ENCODE results near the gene NECTIN3. TPM values are rescaled to one million over a fixed set of nuclear protein-coding genes. Genes with fewer than 3 reads are reported as not detected.

Gene NECTIN3
- polyA plus RNA-seq, 3 donors: not detected

- intact Hi-C loops (cut with micrococcal nuclease): no loop called here
- no peak overlapping the region for H2AFZ ChIP-seq (ENCODE audit: insufficient read depth, low read depth, low read length, poor library complexity, severe bottlenecking)
Measured at GRCh38 chr3:111218615-111219014, 147.0 kb downstream of the NECTIN3 start.

GRCh38 chr3:111227216-111227615, 155.6 kb downstream of the NECTIN3 start:
- intact Hi-C loops (cut with micrococcal nuclease): no loop called here
- no peaks in the 10 kb centered on the region for H3K27me3 Mint-ChIP-seq (ENCODE audit: low read depth in 3 of 3)

More at GRCh38 chr3:111218615-111219014, 147.0 kb downstream of the NECTIN3 start:
- WGBS (ENCODE audit: insufficient coverage): no CpG with 5 or more reads among the region's 1 CpG
- Mint-ChIP-seq H3K4me1 (no peaks in the 10 kb centered on the region), H3K36me3 (no peaks in the 10 kb centered on the region), H3K9me3 (peaks cover 0 to 5% (median under 1%) of the 10 kb centered on the region in 7 donors), H3K27me3 (ENCODE audit: low read depth in 3 of 3) (peaks cover 0 to 1% (median 0%) of the 10 kb centered on the region in 3 donors), H3K4me3 (no peak overlapping the region), H3K27ac (no peak overlapping the region)
- no peak for TF ChIP-seq CTCF (IDR thresholded peaks at IDR 0.05)
- no peak overlapping the region for H3K27ac ChIP-seq (ENCODE audit: low read depth in 1 of 2, low read length in 2 of 2)
- H3K36me3 ChIP-seq (replicated peaks in 1 of 2; ENCODE audit: control insufficient read depth in 1 of 2, insufficient read depth in 2 of 2, low read length in 2 of 2): no peaks in the 10 kb centered on the region
- no peaks in the 10 kb centered on the region for H4K20me1 ChIP-seq (ENCODE audit: insufficient read depth, low read length)
- H3K9ac ChIP-seq (ENCODE audit: insufficient read depth, low read length, poor library complexity, severe bottlenecking): no peak overlapping the region
- H3K79me2 ChIP-seq (ENCODE audit: insufficient read depth, low read length): no peaks in the 10 kb centered on the region
- H3K4me1 ChIP-seq (ENCODE audit: control insufficient read depth in 1 of 2, insufficient read depth in 2 of 2, low read length in 2 of 2): no peaks in the 10 kb centered on the region
- no peak for DNase-seq
- H3K4me3 ChIP-seq (replicated peaks in 1 of 3; ENCODE audit: low read depth in 2 of 3, low read length in 3 of 3): no peak overlapping the region
- H3K4me2 ChIP-seq (replicated peaks; ENCODE audit: extremely low read depth, low read length, poor library complexity, severe bottlenecking): no peak overlapping the region
- H3K9me3 ChIP-seq (replicated peaks in 1 of 2; ENCODE audit: control insufficient read depth in 1 of 2, insufficient read depth in 1 of 2, low read length in 2 of 2): no peaks in the 10 kb centered on the region
- no peaks in the 10 kb centered on the region for H3K27me3 ChIP-seq (ENCODE audit: control insufficient read depth in 2 of 2, insufficient read depth in 2 of 2, low read length in 2 of 2)

More at GRCh38 chr3:111227216-111227615, 155.6 kb downstream of the NECTIN3 start:
- Histone ChIP-seq H2AFZ (ENCODE audit: insufficient read depth, low read depth, low read length, poor library complexity, severe bottlenecking) (no peak overlapping the region), H3K27ac (ENCODE audit: low read depth in 1 of 2, low read length in 2 of 2) (no peak overlapping the region), H3K79me2 (ENCODE audit: insufficient read depth, low read length) (no peaks in the 10 kb centered on the region), H3K4me2 (replicated peaks; ENCODE audit: extremely low read depth, low read length, poor library complexity, severe bottlenecking) (no peak overlapping the region), H3K27me3 (ENCODE audit: control insufficient read depth in 2 of 2, insufficient read depth in 2 of 2, low read length in 2 of 2) (no peaks in the 10 kb centered on the region), H3K9me3 (replicated peaks in 1 of 2; ENCODE audit: control insufficient read depth in 1 of 2, insufficient read depth in 1 of 2, low read length in 2 of 2) (peaks cover 0 to 6% of the 10 kb centered on the region in 2 donors), H3K4me1 (ENCODE audit: control insufficient read depth in 1 of 2, insufficient read depth in 2 of 2, low read length in 2 of 2) (no peaks in the 10 kb centered on the region), H3K9ac (ENCODE audit: insufficient read depth, low read length, poor library complexity, severe bottlenecking) (no peak overlapping the region), H3K36me3 (replicated peaks in 1 of 2; ENCODE audit: control insufficient read depth in 1 of 2, insufficient read depth in 2 of 2, low read length in 2 of 2) (no peaks in the 10 kb centered on the region), H4K20me1 (ENCODE audit: insufficient read depth, low read length) (no peaks in the 10 kb centered on the region), H3K4me3 (replicated peaks in 1 of 3; ENCODE audit: low read depth in 2 of 3, low read length in 3 of 3) (no peak overlapping the region)
- no peak for TF ChIP-seq CTCF (IDR thresholded peaks at IDR 0.05)
- H3K36me3 Mint-ChIP-seq: no peaks in the 10 kb centered on the region
- DNase-seq: no peak
- no peak overlapping the region for H3K4me3 Mint-ChIP-seq
- no peak overlapping the region for H3K27ac Mint-ChIP-seq
- H3K9me3 Mint-ChIP-seq: peaks cover 0 to 10% (median 7%) of the 10 kb centered on the region in 7 donors
- H3K4me1 Mint-ChIP-seq: no peaks in the 10 kb centered on the region

Data from CD14-positive monocyte (primary cell).